Activated B cell treated with CpG ODN at 0.5 μM for 24 hours (primary cell): ENCODE measurements around the gene MTHFD1L. TPM values are rescaled to one million over a fixed set of nuclear protein-coding genes. Genes with fewer than 3 reads are reported as not detected.
"Not testable (repeated sequence)": the region's sequence is repeated elsewhere in the genome, so short reads cannot be mapped to it uniquely, and the experiment has no call there.

Source experiments
- ATAC-seq: fragments of 200-7000 bp; cut with Tn5 transposase; one replicate; pipeline ENCODE4 v1.10.0; 2021; ENCODE audit warnings: low read depth, mild to moderate bottlenecking, moderate library complexity
- CTCF ChIA-PET: fragments of 350-600 bp; sonication (Branson Sonifier 250); formaldehyde crosslinking; loops from one replicate; lab custom pipeline; 2021; ENCODE audit warnings: antibody characterized with exemption; lab: Charles Lee
- POLR2A ChIA-PET: fragments of 350-600 bp; sonication (Branson Sonifier 250); formaldehyde crosslinking; loops from one replicate; lab custom pipeline; 2021; ENCODE audit warnings: antibody characterized with exemption; lab: Charles Lee
- DNase-seq: peaks from one replicate; pipeline ENCODE4 v3.0.0; 2022
- H3K27ac Mint-ChIP-seq: one replicate; pipeline ENCODE4 v1.8.0; 2020; ENCODE audit warnings: mixed read lengths
- H3K27me3 Mint-ChIP-seq: one replicate; pipeline ENCODE4 v1.8.0; 2021; ENCODE audit warnings: mixed read lengths
- H3K36me3 Mint-ChIP-seq: one replicate; pipeline ENCODE4 v1.8.0; 2021; ENCODE audit warnings: low read depth, mixed read lengths
- H3K4me1 Mint-ChIP-seq: one replicate; pipeline ENCODE4 v1.8.0; 2021; ENCODE audit warnings: mixed read lengths
- H3K4me3 Mint-ChIP-seq: one replicate; pipeline ENCODE4 v1.8.0; 2020; ENCODE audit warnings: mild to moderate bottlenecking, mixed read lengths
- H3K9me3 Mint-ChIP-seq: one replicate; pipeline ENCODE4 v1.8.0; 2020; ENCODE audit warnings: mixed read lengths
- CTCF ChIP-seq: fragments of 200-600 bp; IDR thresholded peaks from one replicate; pipeline ENCODE4 v1.8.0; 2022; ENCODE audit warnings: antibody characterized with exemption, mild to moderate bottlenecking
- intact Hi-C: fragments of 100-400 bp; cut with micrococcal nuclease; formaldehyde crosslinking; loops from one replicate; pipeline ENCODE4 v1.15.1; 2024
- total RNA-seq: library from RNA; stranded (reverse); gene quantifications from 2 replicates; pipeline ENCODE4 v1.2.3, GENCODE V29; 2022

The MTHFD1L gene
- total RNA-seq, 1 donor from 2014 or later: 60.4 TPM

GRCh38 chr6:151113641-151114040 is 248.1 kb downstream of the MTHFD1L start:
- H3K9me3 Mint-ChIP-seq: no peaks in the 10 kb centered on the region
- CTCF ChIA-PET: no interaction called here
- no peak overlapping the region for H3K4me3 Mint-ChIP-seq
- intact Hi-C loops: no loop called here
- peaks cover 2% of the 10 kb centered on the region for H3K27me3 Mint-ChIP-seq
- no peaks in the 10 kb centered on the region for H3K36me3 Mint-ChIP-seq
- TF ChIP-seq CTCF: no peak
- H3K27ac Mint-ChIP-seq: no peak overlapping the region
- DNase-seq (no peak), ATAC-seq (no peak)
- POLR2A ChIA-PET: no interaction called here
- H3K4me1 Mint-ChIP-seq: no peaks in the 10 kb centered on the region

GRCh38 chr6:151118461-151119123 is 253.1 kb downstream of the MTHFD1L start:
- Mint-ChIP-seq H3K4me3 (no peak overlapping the region), H3K27me3 (no peaks in the 10 kb centered on the region), H3K36me3 (no peaks in the 10 kb centered on the region), H3K9me3 (no peaks in the 10 kb centered on the region), H3K4me1 (no peaks in the 10 kb centered on the region), H3K27ac (no peak overlapping the region)
- intact Hi-C loops: no loop called here
- ChIA-PET POLR2A (no interaction called here), CTCF (no interaction called here)
- no peak for ATAC-seq
- DNase-seq: no peak
- no peak for TF ChIP-seq CTCF

- H3K9me3 Mint-ChIP-seq: no peaks in the 10 kb centered on the region
- intact Hi-C loops: no loop called here
- CTCF ChIA-PET: no interaction called here
- POLR2A ChIA-PET: no interaction called here
- no peak for DNase-seq
- no peak for TF ChIP-seq CTCF
- no peaks in the 10 kb centered on the region for H3K36me3 Mint-ChIP-seq
- no peaks in the 10 kb centered on the region for H3K27me3 Mint-ChIP-seq
- no peak for ATAC-seq
- H3K4me1 Mint-ChIP-seq: no peaks in the 10 kb centered on the region
- H3K4me3 Mint-ChIP-seq: no peak overlapping the region
- no peak overlapping the region for H3K27ac Mint-ChIP-seq
These were observed 254.5 kb downstream of the MTHFD1L start for GRCh38 chr6:151119823-151120524.

- no peaks in the 10 kb centered on the region for H3K9me3 Mint-ChIP-seq
- ChIA-PET CTCF (no interaction called here), POLR2A (no interaction called here)
- H3K27ac Mint-ChIP-seq: no peak overlapping the region
- no peak for TF ChIP-seq CTCF
- ATAC-seq: no peak
- DNase-seq: no peak
- H3K4me3 Mint-ChIP-seq: no peak overlapping the region
- H3K4me1 Mint-ChIP-seq: no peaks in the 10 kb centered on the region
- H3K36me3 Mint-ChIP-seq: no peaks in the 10 kb centered on the region
- intact Hi-C loops: no loop called here
- H3K27me3 Mint-ChIP-seq: no peaks in the 10 kb centered on the region
These were observed 256.4 kb downstream of the MTHFD1L start for GRCh38 chr6:151121900-151122299.

GRCh38 chr6:151123641-151124040 is 258.1 kb downstream of the MTHFD1L start:
- ATAC-seq, CTCF ChIA-PET, H3K27me3 Mint-ChIP-seq, H3K4me1 Mint-ChIP-seq, H3K4me3 Mint-ChIP-seq, H3K27ac Mint-ChIP-seq, H3K9me3 Mint-ChIP-seq, POLR2A ChIA-PET, intact Hi-C loops, H3K36me3 Mint-ChIP-seq, DNase-seq: not testable (repeated sequence)

- H3K36me3 Mint-ChIP-seq, intact Hi-C loops: not testable (repeated sequence)
These were observed 259.7 kb downstream of the MTHFD1L start for GRCh38 chr6:151125242-151125641.

GRCh38 chr6:151125651-151126416 is 260.3 kb downstream of the MTHFD1L start:
- ATAC-seq, intact Hi-C loops, POLR2A ChIA-PET, H3K4me3 Mint-ChIP-seq, H3K9me3 Mint-ChIP-seq, DNase-seq, H3K4me1 Mint-ChIP-seq, H3K36me3 Mint-ChIP-seq, H3K27me3 Mint-ChIP-seq, CTCF ChIA-PET, H3K27ac Mint-ChIP-seq: not testable (repeated sequence)

More at GRCh38 chr6:151125242-151125641, 259.7 kb downstream of the MTHFD1L start:
- H3K4me3 Mint-ChIP-seq, H3K27me3 Mint-ChIP-seq, POLR2A ChIA-PET, H3K9me3 Mint-ChIP-seq, CTCF ChIA-PET, H3K27ac Mint-ChIP-seq, ATAC-seq, DNase-seq, H3K4me1 Mint-ChIP-seq: not testable (repeated sequence)

GRCh38 chr6:151126417-151126724 is 260.9 kb downstream of the MTHFD1L start:
- ATAC-seq, H3K4me1 Mint-ChIP-seq, H3K4me3 Mint-ChIP-seq, CTCF ChIA-PET, intact Hi-C loops, DNase-seq, POLR2A ChIA-PET, H3K9me3 Mint-ChIP-seq, H3K36me3 Mint-ChIP-seq, H3K27ac Mint-ChIP-seq, H3K27me3 Mint-ChIP-seq: not testable (repeated sequence)
